Ascending aorta (tissue), 2 donors: ENCODE measurements around the gene ZER1. TPM values are rescaled to one million over a fixed set of nuclear protein-coding genes. Genes with fewer than 3 reads are reported as not detected.

Experiments used
- DNase-seq, 2 donors: peaks; one replicate each; pipeline ENCODE4 v3.0.0-alpha.2; 2019; ENCODE audit warnings: low spot score in 2 of 2
- H3K27ac ChIP-seq, 2 donors: fragments of 200-600 bp; sonication (generic); one replicate each; pipeline ENCODE4 v1.5.1; 2016 to 2017; ENCODE audit warnings: mild to moderate bottlenecking in 1 of 2
- H3K27me3 ChIP-seq: fragments of 200-600 bp; sonication (generic); one replicate; pipeline ENCODE4 v1.5.1; 2017
- H3K36me3 ChIP-seq, 2 donors: fragments of 200-600 bp; sonication (generic); one replicate each; pipeline ENCODE4 v1.5.1; 2016
- H3K4me1 ChIP-seq, 2 donors: fragments of 200-600 bp; sonication (generic); one replicate each; pipeline ENCODE4 v1.5.1; 2016 to 2017; ENCODE audit warnings: mild to moderate bottlenecking in 1 of 2
- H3K4me3 ChIP-seq, 2 donors: fragments of 200-600 bp; sonication (generic); one replicate each; pipeline ENCODE4 v1.5.1; 2016 to 2017; ENCODE audit warnings: mild to moderate bottlenecking in 1 of 2
- H3K9me3 ChIP-seq, 2 donors: fragments of 200-600 bp; sonication (generic); one replicate each; pipeline ENCODE4 v1.5.1; 2016
- CTCF ChIP-seq, 3 experiments: fragments of 200-600 bp in 2 of 3; fragments of 450-650 bp in 1 of 3; sonication (generic) in 2 of 3; IDR thresholded peaks; one replicate each; pipeline ENCODE4 v1.5.1; 2016 to 2019; ENCODE audit warnings: antibody characterized with exemption in 3 of 3, mild to moderate bottlenecking in 1 of 3, moderate library complexity in 1 of 3
- intact Hi-C: fragments of 100-400 bp; cut with DNase I; formaldehyde crosslinking; loops from one replicate; pipeline ENCODE4 v1.15.1; 2023
- total RNA-seq: library from RNA; depleted of rRNA; stranded (reverse); fragments of >200 nt; gene quantifications from one replicate; pipeline ENCODE4 v1.1.0, GENCODE V29; 2016

Gene ZER1
- total RNA-seq, 1 donor from 2014 or later = 55.5 TPM

- Histone ChIP-seq H3K27ac (no peak overlapping the region), H3K4me1 (peaks cover 0 to 20% of the 10 kb centered on the region in 2 donors), H3K27me3 (no peaks in the 10 kb centered on the region), H3K36me3 (no peaks in the 10 kb centered on the region), H3K9me3 (no peaks in the 10 kb centered on the region), H3K4me3 (no peak overlapping the region)
- no peak for TF ChIP-seq CTCF (IDR thresholded peaks at IDR 0.05)
- DNase-seq = no peak
- intact Hi-C loops = loop anchor here (5.0 kb wide), 1 partner anchor 1047 kb away; the partner anchor contains the start of gene TOR1A
Measured at GRCh38 chr9:128774804-128775203, 3.1 kb upstream of the ZER1 start.

DNA sequence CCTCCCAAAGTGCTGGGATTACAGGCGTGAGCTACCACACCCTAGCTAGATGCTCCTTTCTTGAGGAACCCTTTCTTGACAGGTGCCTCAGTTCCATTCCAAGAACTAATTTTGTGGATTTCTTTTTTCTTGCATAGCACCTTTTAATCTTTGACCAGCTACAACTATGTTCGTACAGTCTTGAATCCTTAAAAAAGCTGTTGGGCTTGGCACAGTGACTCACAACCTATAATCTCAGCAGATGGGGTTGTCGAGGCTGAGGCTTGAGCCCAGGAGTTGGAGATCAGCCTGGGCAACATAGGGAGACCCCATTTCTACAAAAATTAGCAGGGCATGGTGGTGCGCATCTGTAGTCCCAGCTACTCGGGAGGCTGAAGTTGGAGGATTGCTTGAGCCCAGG, 1.3 kb upstream of the ZER1 start:
- intact Hi-C loops = loop anchor here (5.0 kb wide), 1 partner anchor 1049 kb away; the partner anchor contains the start of gene TOR1A
- Histone ChIP-seq H3K9me3 (no peaks in the 10 kb centered on the region), H3K27ac (no peak overlapping the region), H3K4me1 (peaks cover 0 to 23% of the 10 kb centered on the region in 2 donors), H3K4me3 (no peak overlapping the region), H3K36me3 (no peaks in the 10 kb centered on the region), H3K27me3 (no peaks in the 10 kb centered on the region)
- DNase-seq = no peak
- no peak for TF ChIP-seq CTCF (IDR thresholded peaks at IDR 0.05)

DNA sequence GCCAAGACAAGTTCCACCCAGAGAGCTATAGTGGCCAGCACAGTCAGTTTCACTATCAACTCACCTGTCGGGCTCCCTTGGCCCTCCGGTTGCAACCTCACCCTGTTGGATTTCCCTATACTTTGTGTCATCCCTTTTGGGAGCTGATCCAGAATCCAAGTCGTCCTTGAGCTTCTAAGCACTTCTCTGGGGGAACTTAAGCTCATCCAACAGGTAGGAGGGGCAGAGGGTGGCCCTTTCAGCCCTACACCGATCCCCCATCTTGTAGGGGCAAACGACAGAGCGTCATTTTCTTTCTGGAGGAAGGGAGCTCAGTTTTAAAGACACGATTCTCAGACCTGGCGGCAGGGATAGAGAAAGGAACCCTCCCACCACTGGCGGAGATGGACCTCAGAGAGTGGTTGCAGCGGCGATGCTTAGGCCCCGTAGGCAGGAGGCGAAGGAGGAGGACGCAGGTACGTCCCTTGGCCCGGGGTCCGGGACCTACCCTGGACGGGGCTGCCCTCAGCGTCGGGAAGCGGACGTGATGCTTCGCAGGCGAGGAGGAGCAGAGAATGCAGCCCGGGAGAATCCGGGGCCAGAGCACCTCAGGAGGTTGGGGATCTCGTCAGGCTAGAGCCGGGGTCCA, 519 bp downstream of the ZER1 start:
- peak overlapping the region; percentile 84 to 85 for H3K4me3 ChIP-seq
- intact Hi-C loops = loop anchor here (1.0 to 5.0 kb wide), 4 partner anchors 16 to 1051 kb away; partner anchors contain the start of genes PKN3, TBC1D13, TOR1A and ZDHHC12
- H3K9me3 ChIP-seq = no peaks in the 10 kb centered on the region
- H3K27me3 ChIP-seq = no peaks in the 10 kb centered on the region
- H3K4me1 ChIP-seq = peaks cover 0 to 23% of the 10 kb centered on the region in 2 donors
- no peaks in the 10 kb centered on the region for H3K36me3 ChIP-seq
- H3K27ac ChIP-seq = peak overlapping the region; percentile 88 to 95
- no peak for DNase-seq
- TF ChIP-seq CTCF (IDR thresholded peaks at IDR 0.05) = no peak

GRCh38 chr9:128770286-128771030, 1.3 kb downstream of the ZER1 start:
- no peak for TF ChIP-seq CTCF (IDR thresholded peaks at IDR 0.05)
- H3K4me3 ChIP-seq = peak overlapping the region; percentile 84 to 85
- H3K9me3 ChIP-seq = no peaks in the 10 kb centered on the region
- H3K27me3 ChIP-seq = no peaks in the 10 kb centered on the region
- H3K4me1 ChIP-seq = peaks cover 0 to 23% of the 10 kb centered on the region in 2 donors
- no peaks in the 10 kb centered on the region for H3K36me3 ChIP-seq
- H3K27ac ChIP-seq = peak overlapping the region; percentile 88 to 95
- DNase-seq = no peak
- intact Hi-C loops = loop anchor here (1.0 to 5.0 kb wide), 4 partner anchors 17 to 1052 kb away; partner anchors contain the start of genes PKN3, TBC1D13, TOR1A and ZDHHC12

DNA sequence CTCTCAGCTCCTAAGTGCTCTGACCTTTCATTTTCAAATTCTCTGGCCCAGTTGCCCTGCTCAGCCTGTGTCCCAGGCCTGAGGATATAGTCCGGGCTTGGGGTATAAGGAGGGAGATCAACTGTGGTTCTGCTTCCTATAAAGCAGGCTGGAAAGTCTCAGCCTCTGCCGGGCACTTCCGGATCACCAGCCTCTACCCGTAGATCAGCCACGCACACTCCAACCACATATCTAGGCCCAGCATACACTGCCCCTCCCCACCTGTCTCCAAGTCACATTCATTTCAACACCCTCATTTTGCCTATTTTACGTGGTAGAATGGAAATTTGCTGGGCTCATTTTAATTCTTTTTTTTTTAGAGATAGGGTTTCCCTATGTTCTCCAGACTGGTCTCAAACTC, 3.1 kb downstream of the ZER1 start:
- peaks cover 0 to 5% of the 10 kb centered on the region in 2 donors for H3K36me3 ChIP-seq
- DNase-seq = no peak
- no peak overlapping the region for H3K4me3 ChIP-seq

More for the DNA sequence above, 3.1 kb downstream of the ZER1 start:
- no peak overlapping the region for H3K27ac ChIP-seq
- no peaks in the 10 kb centered on the region for H3K27me3 ChIP-seq
- intact Hi-C loops = no loop called here
- H3K9me3 ChIP-seq = no peaks in the 10 kb centered on the region
- TF ChIP-seq CTCF (IDR thresholded peaks at IDR 0.05) = no peak
- peaks cover 0 to 23% of the 10 kb centered on the region in 2 donors for H3K4me1 ChIP-seq
